Prostate gland (tissue), 2 donors: Measurements from ENCODE around the gene SHISA5.

Experiments used
- CTCF ChIP-seq, 4 experiments: fragments of 200-600 bp in 2 of 4; fragments of 450-650 bp in 2 of 4; sonication (generic) in 2 of 4; IDR thresholded peaks; 1 replicate in 3 of 4; 2 replicates in 1 of 4; pipeline ENCODE4 v1.5.1; 2016 to 2019; ENCODE audit warnings: antibody characterized with exemption in 4 of 4, mild to moderate bottlenecking in 2 of 4, moderate library complexity in 2 of 4
- POLR2AphosphoS5 ChIP-seq: sonication (generic); formaldehyde crosslinking; IDR thresholded peaks from one replicate; pipeline ENCODE4 v1.6.1; 2017; ENCODE audit warnings: antibody characterized with exemption

- TF ChIP-seq POLR2AphosphoS5 (no peak), CTCF (IDR thresholded peaks at IDR 0.05) (no peak)
These were observed 34.5 kb upstream of the SHISA5 start for GRCh38 chr3:48538451-48538850.
